Left lung (tissue), 10 donors: Measurements from ENCODE around the gene SPOUT1. TPM values are rescaled to one million over a fixed set of nuclear protein-coding genes. Genes with fewer than 3 reads are reported as not detected.
A peak's percentile ranks its signal among the peaks of the same experiment; 100 is the strongest.
"Not testable (repeated sequence)": the region's sequence is repeated elsewhere in the genome, so short reads cannot be mapped to it uniquely, and the experiment has no call there.

ENCODE experiments used
- ATAC-seq: fragments of 200-7000 bp; cut with Tn5 transposase; one replicate; pipeline ENCODE4 v1.9.1; 2020; ENCODE audit warnings: moderate library complexity
- DNase-seq, 4 donors: peaks; one replicate each; pipeline ENCODE4 v3.0.0-alpha.2; 2013 to 2020
- H3K27ac ChIP-seq, 2 donors: fragments of 200-600 bp; sonication (generic) in 1 of 2; one replicate each; pipeline versions ENCODE4 v1.5.0 to v1.8.0; 2020 to 2021
- H3K27me3 ChIP-seq, 2 donors: fragments of 200-600 bp; sonication (generic) in 1 of 2; one replicate each; pipeline versions ENCODE4 v1.5.0 to v1.8.0; 2020 to 2021
- H3K36me3 ChIP-seq, 2 donors: fragments of 200-600 bp; sonication (generic) in 1 of 2; one replicate each; pipeline versions ENCODE4 v1.5.0 to v1.8.0; 2020 to 2021
- H3K4me1 ChIP-seq, 2 donors: fragments of 200-600 bp; one replicate each; pipeline ENCODE4 v1.8.0; 2021
- H3K4me3 ChIP-seq, 2 donors: fragments of 200-600 bp; sonication (generic) in 1 of 2; one replicate each; pipeline versions ENCODE4 v1.5.0 to v1.8.0; 2020 to 2021; ENCODE audit warnings: mild to moderate bottlenecking in 1 of 2
- H3K9me3 ChIP-seq, 2 donors: fragments of 200-600 bp; sonication (generic) in 1 of 2; one replicate each; pipeline versions ENCODE4 v1.5.0 to v1.8.0; 2020 to 2021
- CTCF ChIP-seq, 2 donors: fragments of 200-600 bp; sonication (generic) in 1 of 2; IDR thresholded peaks; one replicate each; pipeline versions ENCODE4 v1.5.0 to v1.8.0; 2021; ENCODE audit warnings: antibody characterized with exemption in 2 of 2
- intact Hi-C, 2 donors: fragments of 100-400 bp; cut with DNase I; formaldehyde crosslinking; loops; one replicate each; pipeline versions ENCODE4 v1.11.2 to v1.14.2; 2022
- polyA plus RNA-seq, 6 donors: library from polyadenylated mRNA; unstranded; fragments of 120-200 nt; gene quantifications; one replicate each; pipeline ENCODE4 v1.2.1, GENCODE V29; 2013; ENCODE audit not compliant: insufficient read length in 6 of 6
- total RNA-seq, 2 donors: library from RNA; stranded (reverse); fragmentation: NEBNext Ultra II Directional; extraction: Animal tissue kit (Norgen Biotek cat#: 25700); gene quantifications; one replicate each; pipeline ENCODE4 v1.2.1, GENCODE V29; 2021
- donor health status: DM: no; HTN: yes; CAD: no.
- donor health status: DM: no; HTN: no; CAD: no.

SPOUT1 gene
- total and polyA plus RNA-seq, 8 donors: 28.0 to 49.3 (median 34.1) TPM

- ATAC-seq (peak; percentile 98), DNase-seq (peak; percentile 65 to 98 (median 86))
- H3K27ac ChIP-seq: peak within 1 kb of the TSS; percentile 71 to 86
- no peak for TF ChIP-seq CTCF (IDR thresholded peaks at IDR 0.05)
- H3K9me3 ChIP-seq: no peaks in the 10 kb centered on the region
- no peaks in the 10 kb centered on the region for H3K27me3 ChIP-seq
- H3K4me1 ChIP-seq: peaks cover 7 to 31% of the 10 kb centered on the region in 2 donors
- peaks cover 0 to 18% of the 10 kb centered on the region in 2 donors for H3K36me3 ChIP-seq
- H3K4me3 ChIP-seq: peak within 1 kb of the TSS; percentile 99 to 100
- intact Hi-C loops: no loop called here
Measured at GRCh38 chr9:128786681-128787601, 42.7 kb downstream of the SPOUT1 start, which contains the start of gene TBC1D13. Gene TBC1D13, plus strand, starts transcription at chr9:128787253. Its CDS starts 101 bp downstream, at chr9:128787354.

- H3K4me3 ChIP-seq: no peak overlapping the region
- H3K4me1 ChIP-seq: peaks cover 7 to 31% of the 10 kb centered on the region in 2 donors
- H3K36me3 ChIP-seq: peaks cover 0 to 3% of the 10 kb centered on the region in 2 donors
- no peak overlapping the region for H3K27ac ChIP-seq
- no peak for TF ChIP-seq CTCF (IDR thresholded peaks at IDR 0.05)
- intact Hi-C loops: no loop called here
- peaks cover 0 to 7% of the 10 kb centered on the region in 2 donors for H3K9me3 ChIP-seq
- DNase-seq: no peak
- H3K27me3 ChIP-seq: no peaks in the 10 kb centered on the region
- ATAC-seq: no peak
Measured at GRCh38 chr9:128785427-128785826, 44.2 kb downstream of the SPOUT1 start.

- Histone ChIP-seq H3K36me3 (no peaks in the 10 kb centered on the region), H3K4me1 (peaks cover 0 to 18% of the 10 kb centered on the region in 2 donors), H3K27ac (no peak overlapping the region), H3K27me3 (no peaks in the 10 kb centered on the region), H3K9me3 (peaks cover 0 to 7% of the 10 kb centered on the region in 2 donors), H3K4me3 (no peak overlapping the region)
- DNase-seq (no peak), ATAC-seq (no peak)
- intact Hi-C loops: no loop called here
- no peak for TF ChIP-seq CTCF (IDR thresholded peaks at IDR 0.05)
Measured at GRCh38 chr9:128782669-128783068, 46.9 kb downstream of the SPOUT1 start.

GRCh38 chr9:128781187-128782070 is 48.2 kb downstream of the SPOUT1 start:
- Histone ChIP-seq H3K27ac (no peak overlapping the region), H3K27me3 (no peaks in the 10 kb centered on the region), H3K36me3 (no peaks in the 10 kb centered on the region), H3K4me3 (no peak overlapping the region), H3K4me1 (peaks cover 0 to 12% of the 10 kb centered on the region in 2 donors), H3K9me3 (peaks cover 0 to 7% of the 10 kb centered on the region in 2 donors)
- DNase-seq (peak in 1 of 4 donors; percentile 11), ATAC-seq (no peak)
- intact Hi-C loops: no loop called here
- no peak for TF ChIP-seq CTCF (IDR thresholded peaks at IDR 0.05)

GRCh38 chr9:128780093-128780492 is 49.5 kb downstream of the SPOUT1 start:
- H3K4me3 ChIP-seq, ATAC-seq, H3K36me3 ChIP-seq, H3K4me1 ChIP-seq, H3K27me3 ChIP-seq, H3K27ac ChIP-seq, intact Hi-C loops: not testable (repeated sequence)
- DNase-seq: peak in 1 of 4 donors; percentile 43
- H3K9me3 ChIP-seq: peaks cover 0 to 17% of the 10 kb centered on the region in 2 donors
